Prostate gland (tissue), 2 donors: ENCODE measurements around the gene KLF11.
A peak's percentile ranks its signal among the peaks of the same experiment; 100 is the strongest.

ENCODE experiments used
- POLR2AphosphoS5 ChIP-seq: sonication (generic); formaldehyde crosslinking; IDR thresholded peaks from one replicate; pipeline ENCODE4 v1.6.1; 2017; ENCODE audit warnings: antibody characterized with exemption
- TF ChIP-seq, protein P1 (sequence below), 4 experiments: fragments of 200-600 bp in 2 of 4; fragments of 450-650 bp in 2 of 4; sonication (generic) in 2 of 4; IDR thresholded peaks; 1 replicate in 3 of 4; 2 replicates in 1 of 4; pipeline ENCODE4 v1.5.1; 2016 to 2019; ENCODE audit warnings: antibody characterized with exemption in 4 of 4, mild to moderate bottlenecking in 2 of 4, moderate library complexity in 2 of 4

DNA sequence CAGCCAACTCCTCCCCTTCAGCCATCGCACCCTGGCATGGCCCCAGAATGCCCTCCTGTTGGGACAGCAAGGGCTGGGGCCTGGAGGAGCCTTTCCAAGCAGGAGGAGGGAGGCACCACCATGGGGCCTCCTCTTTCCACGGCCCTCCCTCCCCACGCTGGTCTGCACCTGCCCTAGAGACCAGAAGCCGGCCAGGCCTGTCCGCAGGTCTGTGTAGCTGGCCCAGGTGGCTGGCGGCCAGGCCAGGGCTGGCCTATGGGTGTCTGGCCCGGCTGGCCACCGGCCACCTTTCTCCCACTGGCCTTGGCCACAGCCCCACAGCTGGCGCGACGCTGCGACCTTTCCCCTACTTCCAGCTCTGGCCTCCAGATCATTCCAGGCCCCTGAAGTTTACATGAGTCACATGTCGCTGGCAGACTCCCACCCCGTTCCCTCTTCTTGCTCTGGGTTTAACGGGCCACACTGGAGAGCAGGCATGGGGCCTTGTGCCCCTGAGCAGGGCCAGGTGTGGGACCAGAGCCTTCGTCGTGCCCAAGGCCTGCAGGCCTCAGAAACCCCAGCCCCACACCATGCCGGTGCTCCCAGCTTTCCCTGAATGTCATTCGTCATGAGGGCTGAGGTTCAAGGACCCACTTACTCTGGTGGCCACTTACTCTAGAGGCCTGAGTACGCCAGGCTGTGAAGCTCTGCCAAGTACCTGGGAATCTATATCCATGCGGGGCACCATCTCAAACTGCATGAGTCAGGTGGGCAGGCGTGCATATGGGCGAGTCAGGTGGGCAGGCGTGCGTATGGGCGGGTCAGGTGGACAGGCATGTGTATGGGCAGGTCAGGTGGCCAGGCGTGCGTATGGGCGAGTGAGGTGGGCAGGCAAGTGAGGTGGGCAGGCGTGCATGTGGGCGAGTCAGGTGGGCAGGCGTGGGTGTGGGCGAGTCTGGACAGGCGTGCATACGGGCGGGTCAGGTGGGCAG, 33.3 kb upstream of the KLF11 start:
- TF ChIP-seq, protein P1, sequence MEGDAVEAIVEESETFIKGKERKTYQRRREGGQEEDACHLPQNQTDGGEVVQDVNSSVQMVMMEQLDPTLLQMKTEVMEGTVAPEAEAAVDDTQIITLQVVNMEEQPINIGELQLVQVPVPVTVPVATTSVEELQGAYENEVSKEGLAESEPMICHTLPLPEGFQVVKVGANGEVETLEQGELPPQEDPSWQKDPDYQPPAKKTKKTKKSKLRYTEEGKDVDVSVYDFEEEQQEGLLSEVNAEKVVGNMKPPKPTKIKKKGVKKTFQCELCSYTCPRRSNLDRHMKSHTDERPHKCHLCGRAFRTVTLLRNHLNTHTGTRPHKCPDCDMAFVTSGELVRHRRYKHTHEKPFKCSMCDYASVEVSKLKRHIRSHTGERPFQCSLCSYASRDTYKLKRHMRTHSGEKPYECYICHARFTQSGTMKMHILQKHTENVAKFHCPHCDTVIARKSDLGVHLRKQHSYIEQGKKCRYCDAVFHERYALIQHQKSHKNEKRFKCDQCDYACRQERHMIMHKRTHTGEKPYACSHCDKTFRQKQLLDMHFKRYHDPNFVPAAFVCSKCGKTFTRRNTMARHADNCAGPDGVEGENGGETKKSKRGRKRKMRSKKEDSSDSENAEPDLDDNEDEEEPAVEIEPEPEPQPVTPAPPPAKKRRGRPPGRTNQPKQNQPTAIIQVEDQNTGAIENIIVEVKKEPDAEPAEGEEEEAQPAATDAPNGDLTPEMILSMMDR (IDR thresholded peaks at IDR 0.05), result no peak
- peak; percentile 31 for TF ChIP-seq POLR2AphosphoS5
